Measurements from ENCODE around the gene HEXIM1.
A peak's percentile ranks its signal among the peaks of the same experiment; 100 is the strongest.

Gene HEXIM1

DNA sequence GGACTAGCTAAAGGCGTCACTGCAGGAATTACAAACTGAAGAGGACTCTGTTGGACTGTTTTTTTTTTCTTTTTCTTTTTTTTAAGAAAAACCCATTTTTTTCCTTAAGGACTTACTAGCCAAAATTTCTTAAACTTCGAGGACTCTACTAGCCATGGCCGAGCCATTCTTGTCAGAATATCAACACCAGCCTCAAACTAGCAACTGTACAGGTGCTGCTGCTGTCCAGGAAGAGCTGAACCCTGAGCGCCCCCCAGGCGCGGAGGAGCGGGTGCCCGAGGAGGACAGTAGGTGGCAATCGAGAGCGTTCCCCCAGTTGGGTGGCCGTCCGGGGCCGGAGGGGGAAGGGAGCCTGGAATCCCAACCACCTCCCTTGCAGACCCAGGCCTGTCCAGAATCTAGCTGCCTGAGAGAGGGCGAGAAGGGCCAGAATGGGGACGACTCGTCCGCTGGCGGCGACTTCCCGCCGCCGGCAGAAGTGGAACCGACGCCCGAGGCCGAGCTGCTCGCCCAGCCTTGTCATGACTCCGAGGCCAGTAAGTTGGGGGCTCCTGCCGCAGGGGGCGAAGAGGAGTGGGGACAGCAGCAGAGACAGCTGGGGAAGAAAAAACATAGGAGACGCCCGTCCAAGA lies 878 bp downstream of the HEXIM1 start:
- Histone ChIP-seq H3K27ac (replicated peaks; ENCODE audit: low read length) (peak overlapping the region; percentile 95), H3K4me3 (ENCODE audit: low read length in 2 of 2) (peak overlapping the region; percentile 96 to 98), H3K4me1 (ENCODE audit: control insufficient read depth in 2 of 2, insufficient read depth in 1 of 2, low read depth in 1 of 2, low read length in 2 of 2) (peaks cover 4 to 12% of the 10 kb centered on the region in 2 donors), H3K27me3 (ENCODE audit: control insufficient read depth in 3 of 3, insufficient read depth in 3 of 3, low read depth in 1 of 3, low read length in 3 of 3) (no peaks in the 10 kb centered on the region), H3K14ac (ENCODE audit: low read length) (peak overlapping the region; percentile 75), H3K4me2 (ENCODE audit: insufficient read depth, low read length, poor library complexity, severe bottlenecking) (peak overlapping the region; percentile 84), H2BK15ac (ENCODE audit: low read length) (no peak overlapping the region), H3K9ac (ENCODE audit: low read depth, low read length, poor library complexity) (peak overlapping the region; percentile 89), H2BK5ac (ENCODE audit: low read length) (peak overlapping the region; percentile 96), H2BK12ac (ENCODE audit: low read length) (no peak overlapping the region), H2AFZ (ENCODE audit: low read length) (peak overlapping the region; percentile 54), H3K23ac (ENCODE audit: low read depth, low read length, poor library complexity) (peak overlapping the region; percentile 90), H3K36me3 (replicated peaks in 1 of 2; ENCODE audit: control insufficient read depth in 2 of 2, insufficient read depth in 2 of 2, low read length in 2 of 2) (peaks cover 0 to 4% of the 10 kb centered on the region in 2 donors), H3K79me1 (ENCODE audit: low read depth, low read length) (peaks cover 5% of the 10 kb centered on the region), H4K91ac (ENCODE audit: low read depth, low read length, poor library complexity) (no peak overlapping the region), H2AK5ac (ENCODE audit: low read depth, low read length) (peak overlapping the region; percentile 79), H4K8ac (ENCODE audit: low read depth, low read length) (no peak overlapping the region), H3K18ac (ENCODE audit: low read length) (peak overlapping the region; percentile 99), H3K9me3 (replicated peaks in 1 of 2; ENCODE audit: control insufficient read depth in 2 of 2, insufficient read depth in 1 of 2, low read depth in 1 of 2, low read length in 2 of 2) (no peaks in the 10 kb centered on the region), H3K4ac (ENCODE audit: low read length) (no peak overlapping the region), H2BK120ac (ENCODE audit: low read depth, low read length) (no peak overlapping the region)
- WGBS, 2 donors (ENCODE audit: extremely low coverage in 2 of 2, insufficient read length in 2 of 2, insufficient replicate concordance in 1 of 2) = no CpG with 5 or more reads among the region's 32 CpGs
- DNase-seq (ENCODE audit: low spot score) = peak; percentile 86

GRCh38 chr17:45149669-45150664 lies 1.7 kb downstream of the HEXIM1 start:
- peak overlapping the region; percentile 64 for H2AK5ac ChIP-seq (ENCODE audit: low read depth, low read length)
- H3K14ac ChIP-seq (ENCODE audit: low read length) = no peak overlapping the region
- no peak overlapping the region for H4K91ac ChIP-seq (ENCODE audit: low read depth, low read length, poor library complexity)
- WGBS, 2 donors (ENCODE audit: extremely low coverage in 2 of 2, insufficient read length in 2 of 2, insufficient replicate concordance in 1 of 2) = no CpG with 5 or more reads among the region's 56 CpGs
- peak overlapping the region; percentile 96 for H2BK5ac ChIP-seq (ENCODE audit: low read length)
- peaks cover 3 to 12% of the 10 kb centered on the region in 2 donors for H3K4me1 ChIP-seq (ENCODE audit: control insufficient read depth in 2 of 2, insufficient read depth in 1 of 2, low read depth in 1 of 2, low read length in 2 of 2)
- H4K8ac ChIP-seq (ENCODE audit: low read depth, low read length) = no peak overlapping the region
- peaks cover 0 to 4% of the 10 kb centered on the region in 2 donors for H3K36me3 ChIP-seq (replicated peaks in 1 of 2; ENCODE audit: control insufficient read depth in 2 of 2, insufficient read depth in 2 of 2, low read length in 2 of 2)
- peak overlapping the region; percentile 97 for H3K9ac ChIP-seq (ENCODE audit: low read depth, low read length, poor library complexity)
- peak overlapping the region; percentile 54 for H2AFZ ChIP-seq (ENCODE audit: low read length)
- H2BK12ac ChIP-seq (ENCODE audit: low read length) = no peak overlapping the region
- peaks cover 5% of the 10 kb centered on the region for H3K79me1 ChIP-seq (ENCODE audit: low read depth, low read length)
- H2BK15ac ChIP-seq (ENCODE audit: low read length) = peak overlapping the region; percentile 74
- peak overlapping the region; percentile 99 for H3K18ac ChIP-seq (ENCODE audit: low read length)
- H3K9me3 ChIP-seq (replicated peaks in 1 of 2; ENCODE audit: control insufficient read depth in 2 of 2, insufficient read depth in 1 of 2, low read depth in 1 of 2, low read length in 2 of 2) = no peaks in the 10 kb centered on the region
- no peak overlapping the region for H3K4ac ChIP-seq (ENCODE audit: low read length)
- H3K23ac ChIP-seq (ENCODE audit: low read depth, low read length, poor library complexity) = peak overlapping the region; percentile 90
- peak overlapping the region; percentile 96 to 98 for H3K4me3 ChIP-seq (ENCODE audit: low read length in 2 of 2)
- no peak for DNase-seq (ENCODE audit: low spot score)
- peak overlapping the region; percentile 95 for H3K27ac ChIP-seq (replicated peaks; ENCODE audit: low read length)
- H3K4me2 ChIP-seq (ENCODE audit: insufficient read depth, low read length, poor library complexity, severe bottlenecking) = peak overlapping the region; percentile 84
- H2BK120ac ChIP-seq (ENCODE audit: low read depth, low read length) = no peak overlapping the region
- no peaks in the 10 kb centered on the region for H3K27me3 ChIP-seq (ENCODE audit: control insufficient read depth in 3 of 3, insufficient read depth in 3 of 3, low read depth in 1 of 3, low read length in 3 of 3)

DNA sequence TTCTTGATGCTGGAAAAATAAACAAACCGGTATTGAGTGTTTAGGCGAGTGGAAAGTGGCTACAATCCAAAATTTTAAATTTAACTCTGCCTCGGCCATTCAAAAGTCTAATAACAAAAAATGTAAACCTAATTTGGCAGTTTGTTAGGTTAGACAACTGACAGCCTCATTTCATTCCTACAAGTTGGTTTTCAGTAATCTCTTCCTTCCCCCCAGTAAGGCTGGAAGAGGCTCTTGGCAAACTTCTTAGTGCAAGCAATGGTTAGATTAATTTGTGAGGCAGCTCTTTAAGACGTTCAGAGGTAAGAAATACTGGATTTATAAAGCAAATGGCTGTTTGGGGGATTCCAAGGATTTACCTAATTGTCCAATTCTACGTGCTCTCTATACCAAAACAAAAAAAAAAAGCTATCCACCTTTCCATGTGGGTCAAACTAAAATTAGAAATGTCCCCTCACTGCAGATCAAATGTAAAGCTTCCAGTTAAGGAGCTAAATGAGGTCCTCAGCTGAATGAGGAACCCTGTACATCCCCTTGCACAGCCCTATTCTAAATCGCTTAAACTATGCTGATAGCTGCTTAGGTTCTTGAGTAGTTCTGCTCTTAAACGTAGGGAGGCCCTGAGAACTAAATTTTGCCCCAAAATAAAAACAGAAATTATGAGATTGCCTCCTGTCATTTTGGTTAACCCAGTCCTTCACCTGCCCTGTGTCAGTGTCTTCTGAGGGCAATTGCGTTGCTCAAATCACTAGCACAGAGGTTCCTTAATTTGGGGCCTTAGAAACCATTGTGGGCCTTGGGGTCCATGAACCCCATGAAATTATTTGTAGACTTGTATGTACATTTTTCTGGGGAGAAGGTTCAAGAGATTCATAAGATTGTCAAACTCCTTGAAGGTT lies 2.9 kb downstream of the HEXIM1 start:
- peaks cover 7% of the 10 kb centered on the region for H3K79me1 ChIP-seq (ENCODE audit: low read depth, low read length)
- no peak overlapping the region for H2BK5ac ChIP-seq (ENCODE audit: low read length)
- no peak overlapping the region for H2BK15ac ChIP-seq (ENCODE audit: low read length)
- peak overlapping the region in 1 of 2 donors; percentile 98 for H3K4me3 ChIP-seq (ENCODE audit: low read length in 2 of 2)
- no peak overlapping the region for H2BK120ac ChIP-seq (ENCODE audit: low read depth, low read length)
- H3K27me3 ChIP-seq (ENCODE audit: control insufficient read depth in 3 of 3, insufficient read depth in 3 of 3, low read depth in 1 of 3, low read length in 3 of 3) = no peaks in the 10 kb centered on the region
- no peak overlapping the region for H2AK5ac ChIP-seq (ENCODE audit: low read depth, low read length)
- no peak overlapping the region for H3K23ac ChIP-seq (ENCODE audit: low read depth, low read length, poor library complexity)
- H3K14ac ChIP-seq (ENCODE audit: low read length) = no peak overlapping the region
- H2BK12ac ChIP-seq (ENCODE audit: low read length) = no peak overlapping the region
- H4K91ac ChIP-seq (ENCODE audit: low read depth, low read length, poor library complexity) = no peak overlapping the region
- H3K4me1 ChIP-seq (ENCODE audit: control insufficient read depth in 2 of 2, insufficient read depth in 1 of 2, low read depth in 1 of 2, low read length in 2 of 2) = peaks cover 3 to 12% of the 10 kb centered on the region in 2 donors
- no peak overlapping the region for H3K18ac ChIP-seq (ENCODE audit: low read length)
- no peak overlapping the region for H3K4me2 ChIP-seq (ENCODE audit: insufficient read depth, low read length, poor library complexity, severe bottlenecking)
- H2AFZ ChIP-seq (ENCODE audit: low read length) = no peak overlapping the region
- no peak overlapping the region for H3K9ac ChIP-seq (ENCODE audit: low read depth, low read length, poor library complexity)
- H3K4ac ChIP-seq (ENCODE audit: low read length) = no peak overlapping the region
- H4K8ac ChIP-seq (ENCODE audit: low read depth, low read length) = no peak overlapping the region
- H3K36me3 ChIP-seq (replicated peaks in 1 of 2; ENCODE audit: control insufficient read depth in 2 of 2, insufficient read depth in 2 of 2, low read length in 2 of 2) = peaks cover 0 to 4% of the 10 kb centered on the region in 2 donors
- H3K9me3 ChIP-seq (replicated peaks in 1 of 2; ENCODE audit: control insufficient read depth in 2 of 2, insufficient read depth in 1 of 2, low read depth in 1 of 2, low read length in 2 of 2) = no peaks in the 10 kb centered on the region
- no CpG with 5 or more reads among the region's 8 CpGs for WGBS, 2 donors (ENCODE audit: extremely low coverage in 2 of 2, insufficient read length in 2 of 2, insufficient replicate concordance in 1 of 2)
- DNase-seq (ENCODE audit: low spot score) = no peak
- H3K27ac ChIP-seq (replicated peaks; ENCODE audit: low read length) = no peak overlapping the region

Measured in neuronal stem cell (in vitro differentiated cells).